Activated B cell treated with CpG ODN at 0.5 μM for 24 hours (primary cell): ENCODE data around the gene RERE. TPM values are rescaled to one million over a fixed set of nuclear protein-coding genes. Genes with fewer than 3 reads are reported as not detected.

Experiments
- ATAC-seq: fragments of 200-7000 bp; cut with Tn5 transposase; one replicate; pipeline ENCODE4 v1.10.0; 2021; ENCODE audit warnings: low read depth, mild to moderate bottlenecking, moderate library complexity
- CTCF ChIA-PET: fragments of 350-600 bp; sonication (Branson Sonifier 250); formaldehyde crosslinking; loops from one replicate; lab custom pipeline; 2021; ENCODE audit warnings: antibody characterized with exemption; lab: Charles Lee
- POLR2A ChIA-PET: fragments of 350-600 bp; sonication (Branson Sonifier 250); formaldehyde crosslinking; loops from one replicate; lab custom pipeline; 2021; ENCODE audit warnings: antibody characterized with exemption; lab: Charles Lee
- DNase-seq: peaks from one replicate; pipeline ENCODE4 v3.0.0; 2022
- H3K27ac Mint-ChIP-seq: one replicate; pipeline ENCODE4 v1.8.0; 2020; ENCODE audit warnings: mixed read lengths
- H3K27me3 Mint-ChIP-seq: one replicate; pipeline ENCODE4 v1.8.0; 2021; ENCODE audit warnings: mixed read lengths
- H3K36me3 Mint-ChIP-seq: one replicate; pipeline ENCODE4 v1.8.0; 2021; ENCODE audit warnings: low read depth, mixed read lengths
- H3K4me1 Mint-ChIP-seq: one replicate; pipeline ENCODE4 v1.8.0; 2021; ENCODE audit warnings: mixed read lengths
- H3K4me3 Mint-ChIP-seq: one replicate; pipeline ENCODE4 v1.8.0; 2020; ENCODE audit warnings: mild to moderate bottlenecking, mixed read lengths
- H3K9me3 Mint-ChIP-seq: one replicate; pipeline ENCODE4 v1.8.0; 2020; ENCODE audit warnings: mixed read lengths
- CTCF ChIP-seq: fragments of 200-600 bp; IDR thresholded peaks from one replicate; pipeline ENCODE4 v1.8.0; 2022; ENCODE audit warnings: antibody characterized with exemption, mild to moderate bottlenecking
- intact Hi-C: fragments of 100-400 bp; cut with micrococcal nuclease; formaldehyde crosslinking; loops from one replicate; pipeline ENCODE4 v1.15.1; 2024
- total RNA-seq: library from RNA; stranded (reverse); gene quantifications from 2 replicates; pipeline ENCODE4 v1.2.3, GENCODE V29; 2022

The RERE gene
- total RNA-seq, 1 donor from 2014 or later, result 98.8 TPM

- H3K27ac Mint-ChIP-seq, result no peak overlapping the region
- no peaks in the 10 kb centered on the region for H3K27me3 Mint-ChIP-seq
- peaks cover 2% of the 10 kb centered on the region for H3K9me3 Mint-ChIP-seq
- POLR2A ChIA-PET, result no interaction called here
- TF ChIP-seq CTCF, result no peak
- no peaks in the 10 kb centered on the region for H3K4me1 Mint-ChIP-seq
- ATAC-seq (no peak), DNase-seq (no peak)
- CTCF ChIA-PET, result no interaction called here
- no peaks in the 10 kb centered on the region for H3K36me3 Mint-ChIP-seq
- H3K4me3 Mint-ChIP-seq, result no peak overlapping the region
- intact Hi-C loops, result no loop called here
Observed at GRCh38 chr1:8334106-8334851, 483.2 kb downstream of the RERE start.

GRCh38 chr1:8333246-8333987 lies 484.0 kb downstream of the RERE start:
- ChIA-PET POLR2A (no interaction called here), CTCF (no interaction called here)
- no peak overlapping the region for H3K27ac Mint-ChIP-seq
- no peaks in the 10 kb centered on the region for H3K36me3 Mint-ChIP-seq
- no peak for ATAC-seq
- no peak overlapping the region for H3K4me3 Mint-ChIP-seq
- H3K27me3 Mint-ChIP-seq, result no peaks in the 10 kb centered on the region
- DNase-seq, result no peak
- intact Hi-C loops, result no loop called here
- TF ChIP-seq CTCF, result no peak
- no peaks in the 10 kb centered on the region for H3K4me1 Mint-ChIP-seq
- peaks cover 2% of the 10 kb centered on the region for H3K9me3 Mint-ChIP-seq

- Mint-ChIP-seq H3K27me3 (no peaks in the 10 kb centered on the region), H3K36me3 (no peaks in the 10 kb centered on the region), H3K27ac (no peak overlapping the region), H3K4me1 (no peaks in the 10 kb centered on the region), H3K9me3 (peaks cover 2% of the 10 kb centered on the region), H3K4me3 (no peak overlapping the region)
- intact Hi-C loops, result no loop called here
- CTCF ChIA-PET, result no interaction called here
- ATAC-seq (no peak), DNase-seq (no peak)
- TF ChIP-seq CTCF, result no peak
- POLR2A ChIA-PET, result no interaction called here
Observed at GRCh38 chr1:8332806-8333205, 484.6 kb downstream of the RERE start.

GRCh38 chr1:8330271-8331125 lies 486.9 kb downstream of the RERE start:
- H3K9me3 Mint-ChIP-seq, result no peaks in the 10 kb centered on the region
- no peaks in the 10 kb centered on the region for H3K4me1 Mint-ChIP-seq
- intact Hi-C loops, result no loop called here
- H3K36me3 Mint-ChIP-seq, result no peaks in the 10 kb centered on the region
- ChIA-PET POLR2A (no interaction called here), CTCF (no interaction called here)
- H3K27me3 Mint-ChIP-seq, result no peaks in the 10 kb centered on the region
- TF ChIP-seq CTCF, result no peak
- ATAC-seq (no peak), DNase-seq (no peak)
- H3K27ac Mint-ChIP-seq, result no peak overlapping the region
- no peak overlapping the region for H3K4me3 Mint-ChIP-seq

GRCh38 chr1:8329858-8330257 lies 487.6 kb downstream of the RERE start:
- intact Hi-C loops, result no loop called here
- ChIA-PET POLR2A (no interaction called here), CTCF (no interaction called here)

More at GRCh38 chr1:8329858-8330257, 487.6 kb downstream of the RERE start:
- Mint-ChIP-seq H3K4me1 (no peaks in the 10 kb centered on the region), H3K9me3 (no peaks in the 10 kb centered on the region), H3K4me3 (no peak overlapping the region), H3K36me3 (no peaks in the 10 kb centered on the region), H3K27me3 (no peaks in the 10 kb centered on the region), H3K27ac (no peak overlapping the region)
- DNase-seq, result no peak
- no peak for ATAC-seq
- TF ChIP-seq CTCF, result no peak
